Stimulated activated CD4-positive, alpha-beta T cell treated with anti-CD3 and anti-CD28 coated beads, Interleukin-1b, Interleukin-23, amount 100 ng/mL, for 48 hours (primary cell): ENCODE results near the gene FYB2.

Experiments
- DNase-seq: peaks from one replicate; pipeline ENCODE4 v3.0.0-alpha.2; 2020

Gene FYB2

DNA sequence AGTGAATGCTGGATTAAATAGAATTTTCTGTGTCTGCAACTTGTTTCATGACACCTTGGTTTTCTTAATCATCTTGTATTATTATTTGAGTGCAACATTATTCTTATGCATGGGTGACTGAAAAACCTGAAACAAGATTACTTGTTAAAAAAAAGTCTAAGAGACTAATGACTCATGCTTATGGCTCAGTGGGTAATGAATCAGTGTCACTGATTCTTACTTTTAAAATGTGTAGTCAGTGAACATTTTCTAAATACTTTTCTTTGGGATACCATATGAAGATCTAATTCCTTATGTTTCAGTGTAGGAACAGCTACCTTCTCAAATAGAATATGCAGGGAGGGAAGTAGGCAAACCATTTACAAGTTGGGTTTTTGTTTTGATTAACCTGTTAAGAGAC lies 108.6 kb downstream of the FYB2 start:
- no peak for DNase-seq

DNA sequence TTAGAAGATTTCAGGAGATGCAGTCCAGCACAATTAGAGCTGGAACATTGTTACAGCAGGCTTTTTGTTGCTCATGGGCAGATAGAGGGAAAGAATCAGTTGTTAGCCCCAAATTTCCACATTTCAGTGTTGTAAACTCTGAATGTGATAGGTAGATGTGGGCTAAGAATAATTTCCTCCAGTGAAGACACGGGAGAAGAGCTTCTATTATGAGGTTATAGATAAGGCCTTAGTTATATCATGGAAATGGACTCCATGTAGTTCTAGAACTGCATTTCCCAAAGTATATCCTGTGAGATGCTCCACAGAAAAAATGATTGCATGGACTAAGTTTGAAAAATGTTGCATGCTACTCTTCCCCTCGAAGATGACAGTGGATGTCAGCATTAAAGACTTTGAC lies 109.2 kb downstream of the FYB2 start:
- DNase-seq, result no peak

DNA sequence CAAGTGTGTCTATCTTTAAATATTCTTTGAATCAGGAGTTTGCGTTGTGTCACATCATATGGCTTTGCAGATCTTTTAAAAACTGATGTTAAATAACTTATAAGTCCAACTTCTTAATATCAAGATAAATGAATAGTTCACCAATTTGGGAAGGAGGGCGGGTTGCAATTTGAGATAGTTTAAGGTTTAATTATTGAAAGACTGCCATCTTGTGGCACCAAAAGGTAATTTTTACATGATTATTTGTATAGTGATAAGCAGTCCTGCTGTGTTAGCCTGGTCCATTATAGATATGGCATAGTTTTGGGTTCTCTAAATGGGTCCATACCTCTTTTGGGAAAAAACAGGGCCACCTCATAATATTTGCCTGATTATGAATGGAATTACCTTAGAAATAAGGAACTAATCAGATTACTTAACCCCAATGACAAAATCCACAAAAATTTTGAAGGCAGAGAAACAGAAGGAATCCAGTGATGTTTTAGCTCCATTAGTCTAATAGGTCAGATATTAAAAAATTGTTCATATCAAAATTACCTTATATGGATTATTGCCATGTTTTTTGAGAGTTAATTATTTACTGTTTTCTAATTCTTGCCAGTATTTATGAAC lies 109.8 kb downstream of the FYB2 start:
- no peak for DNase-seq

DNA sequence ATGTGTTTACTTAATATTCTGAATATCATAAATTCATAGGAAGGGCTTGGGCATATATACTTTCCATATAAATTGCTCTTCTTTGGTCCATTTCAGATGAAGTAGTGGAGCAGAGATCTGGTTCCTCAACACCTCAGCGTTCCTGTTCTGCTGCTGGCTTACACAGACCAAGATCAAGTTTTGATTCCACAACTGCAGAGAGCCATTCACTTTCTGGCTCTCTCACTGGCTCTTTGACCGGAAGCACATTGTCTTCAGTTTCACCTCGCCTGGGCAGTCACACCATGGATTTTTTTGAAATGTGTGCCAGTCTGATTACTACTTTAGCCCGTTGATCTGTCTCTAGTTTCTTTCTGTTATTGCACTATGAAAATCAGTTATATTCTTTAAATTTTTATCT lies 111.8 kb downstream of the FYB2 start:
- DNase-seq, result no peak

DNA sequence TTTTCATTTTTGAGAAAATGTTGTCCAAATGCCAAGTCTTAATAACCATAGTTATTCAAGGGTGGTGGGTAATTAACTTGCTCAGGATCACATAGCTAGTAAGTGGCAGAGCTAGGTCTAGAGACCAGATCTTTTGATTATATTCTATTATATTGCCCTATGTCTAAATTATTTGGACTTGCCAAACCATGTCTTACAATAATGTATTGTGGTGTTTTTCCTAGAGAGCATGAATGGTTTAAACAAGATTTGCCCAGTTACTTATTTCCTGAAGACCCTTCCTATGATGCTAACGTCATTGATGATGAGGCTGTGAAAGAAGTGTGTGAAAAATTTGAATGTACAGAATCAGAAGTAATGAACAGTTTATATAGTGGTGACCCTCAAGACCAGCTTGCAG lies 115.5 kb downstream of the FYB2 start:
- no peak for DNase-seq

DNA sequence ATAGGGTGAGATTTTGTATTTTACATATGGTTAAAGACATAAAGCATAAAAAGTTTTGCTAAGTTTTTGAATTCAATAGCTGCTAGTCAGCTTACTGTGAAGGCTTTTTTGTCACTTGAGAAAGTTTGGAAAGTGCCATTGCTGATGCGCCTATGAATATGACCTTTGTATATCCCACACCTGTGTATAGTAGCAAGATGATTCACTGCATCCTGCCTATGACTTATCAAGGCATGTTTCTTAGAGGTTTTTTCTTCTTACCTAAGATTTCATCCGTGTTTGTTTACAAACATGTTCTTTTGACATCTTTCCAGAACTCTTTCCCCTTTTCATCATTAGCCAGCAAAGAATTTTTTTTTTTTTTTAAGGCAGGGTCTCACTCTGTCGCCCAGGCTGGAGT lies 122.5 kb downstream of the FYB2 start:
- DNase-seq, result no peak

DNA sequence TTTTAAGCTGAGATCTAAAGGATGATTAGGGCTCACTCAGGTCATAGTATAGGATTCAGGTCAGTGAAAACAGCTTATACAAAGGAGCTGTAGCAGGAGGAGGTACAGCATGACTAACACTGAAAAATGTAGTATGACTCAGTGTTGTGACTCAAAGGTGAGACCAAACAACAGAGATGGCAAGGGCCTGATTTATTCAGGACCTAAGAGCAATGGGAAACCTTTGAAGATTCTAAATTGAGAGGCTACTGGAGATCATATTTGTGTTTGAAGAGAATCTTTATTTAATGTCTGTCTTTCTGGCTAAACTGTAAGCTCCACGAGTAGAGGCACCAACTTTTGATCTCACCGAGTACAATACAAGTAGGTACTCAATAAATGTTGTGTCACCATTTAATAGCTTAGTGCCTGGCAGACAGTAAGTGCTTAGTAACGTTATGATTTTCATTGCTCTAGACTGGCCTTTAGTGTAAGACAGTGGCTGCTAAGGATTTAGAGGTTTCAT lies 130.6 kb downstream of the FYB2 start:
- no peak for DNase-seq

DNA sequence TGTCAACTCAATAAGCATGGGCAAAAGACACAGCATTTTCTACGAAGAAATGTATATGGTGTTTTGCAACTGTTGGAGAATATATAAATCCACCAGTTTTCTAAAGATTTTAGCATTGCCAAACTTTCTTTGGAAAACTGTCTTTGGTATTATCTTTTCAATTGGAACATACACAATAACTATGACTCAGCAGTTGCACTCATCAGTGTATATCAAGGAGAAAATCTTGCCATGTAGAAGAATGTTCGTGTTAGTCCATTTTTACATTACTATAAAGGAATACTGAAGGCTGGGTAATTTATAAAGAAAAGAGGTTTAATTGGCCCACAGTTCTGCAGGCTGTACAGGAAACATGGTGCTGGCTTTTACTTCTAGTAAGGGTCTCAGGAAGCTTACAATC lies 133.0 kb downstream of the FYB2 start:
- DNase-seq, result no peak

DNA sequence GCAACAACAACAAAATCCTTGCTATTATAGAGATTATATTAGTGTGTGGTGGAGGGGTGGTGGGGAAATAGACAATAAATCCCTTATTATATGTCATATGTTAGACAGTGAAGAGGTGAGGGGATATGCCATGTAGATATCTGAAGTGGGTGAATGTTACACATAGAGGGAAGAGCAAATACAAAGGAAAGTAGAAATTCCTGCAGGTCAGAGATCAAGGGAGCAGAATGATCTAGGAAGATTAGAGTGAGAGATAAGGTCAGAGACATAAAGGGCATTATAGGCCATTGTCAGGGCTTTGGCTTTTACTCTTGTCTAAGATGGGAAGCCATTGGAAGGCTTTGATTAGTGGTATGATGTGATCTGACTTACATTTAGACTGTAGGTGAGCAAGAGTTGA lies 135.6 kb downstream of the FYB2 start:
- DNase-seq, result no peak

DNA sequence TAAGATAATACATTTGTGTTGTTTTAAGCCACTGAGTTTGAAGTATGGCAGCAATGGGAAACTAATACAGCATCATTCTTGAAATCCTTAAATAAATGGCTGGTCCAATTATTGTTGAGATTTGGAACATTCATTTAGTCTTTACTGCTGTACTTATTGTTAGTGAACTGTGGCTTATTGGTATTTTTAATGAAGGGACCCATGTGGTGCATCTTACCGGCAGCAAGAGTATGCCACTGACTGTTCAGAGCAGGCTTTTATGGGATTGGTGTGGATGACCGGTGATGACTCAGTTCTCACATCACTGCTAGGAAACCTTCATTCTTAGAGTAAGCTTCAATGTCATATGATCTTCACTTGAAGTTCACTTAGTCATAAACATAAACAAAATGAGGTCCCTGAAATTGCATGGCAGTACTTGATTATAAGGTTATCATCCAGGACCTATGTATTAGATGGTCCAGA lies 142.6 kb downstream of the FYB2 start:
- DNase-seq, result no peak

DNA sequence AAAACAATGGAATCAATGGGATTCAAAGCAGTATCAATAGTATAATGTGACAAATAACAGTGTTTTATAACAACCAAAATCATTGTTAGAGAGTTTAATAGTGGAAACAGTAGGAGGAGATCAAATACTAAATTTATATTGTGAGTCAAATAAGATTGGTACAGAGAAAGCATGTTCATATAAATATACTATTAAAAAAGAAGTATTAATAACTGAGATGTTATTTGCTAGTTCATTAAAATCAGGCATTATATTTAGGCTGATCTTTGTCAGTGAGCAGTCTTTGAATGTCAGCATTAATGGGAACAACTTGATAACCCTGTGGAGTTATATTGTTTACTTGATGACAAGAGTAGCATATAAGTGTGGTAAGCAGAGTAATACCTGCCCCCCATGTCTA lies 143.4 kb downstream of the FYB2 start:
- no peak for DNase-seq

DNA sequence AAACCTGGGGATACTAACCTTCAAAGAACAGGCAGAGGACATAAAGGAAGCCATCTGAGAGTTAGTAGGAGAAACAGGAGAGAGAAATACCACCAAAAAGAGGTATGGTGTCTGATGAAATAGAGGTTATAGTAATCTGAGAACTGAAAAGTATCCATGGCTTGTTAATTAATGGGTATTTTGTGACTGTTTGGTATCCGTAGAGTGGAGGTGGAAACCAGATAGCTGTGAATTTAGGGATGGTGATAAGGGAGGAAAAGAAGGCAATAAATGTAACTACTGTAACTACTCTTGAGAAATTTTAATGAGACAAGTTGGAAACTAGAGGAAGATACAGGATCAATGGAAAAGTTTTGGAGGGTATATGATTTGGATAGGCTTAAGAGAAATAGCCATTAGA lies 146.6 kb downstream of the FYB2 start:
- no peak for DNase-seq

DNA sequence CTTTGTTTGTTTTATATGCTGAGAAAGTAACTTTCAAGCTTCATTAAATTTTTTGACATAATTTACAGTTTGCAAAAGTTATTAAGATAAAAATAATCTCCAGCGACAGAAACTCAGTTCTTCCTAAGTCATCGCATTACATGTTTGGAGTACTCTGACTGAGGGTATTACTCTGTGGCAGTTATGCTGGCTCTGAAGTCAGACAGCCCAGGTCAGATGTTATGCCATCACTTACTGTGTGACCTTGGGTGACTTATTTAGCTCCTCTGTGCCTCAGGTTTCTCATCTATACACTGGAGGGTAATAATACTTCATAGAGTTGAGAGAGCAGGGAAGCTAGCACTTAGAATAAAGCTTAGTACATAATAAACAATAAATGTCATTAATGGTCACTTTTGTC lies 147.7 kb downstream of the FYB2 start:
- DNase-seq, result no peak

DNA sequence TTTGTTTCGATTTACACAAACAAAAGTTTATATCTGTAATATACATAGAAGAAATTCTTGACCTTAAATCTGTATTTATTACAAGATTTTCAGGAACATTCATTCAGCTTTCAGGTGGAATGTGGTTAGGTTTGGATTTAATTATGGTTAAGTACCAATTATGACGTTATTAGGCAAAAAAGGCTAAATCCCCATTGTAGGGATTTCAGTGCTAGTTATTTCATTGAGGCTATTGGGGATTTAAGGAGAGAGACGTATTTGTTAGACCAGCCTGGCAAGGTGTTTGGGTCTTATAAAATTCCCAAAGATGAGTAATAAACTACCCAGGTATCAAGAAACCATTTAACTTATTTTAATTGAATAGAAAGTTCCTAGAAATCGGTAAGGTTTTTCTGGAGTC lies 148.1 kb downstream of the FYB2 start:
- no peak for DNase-seq

DNA sequence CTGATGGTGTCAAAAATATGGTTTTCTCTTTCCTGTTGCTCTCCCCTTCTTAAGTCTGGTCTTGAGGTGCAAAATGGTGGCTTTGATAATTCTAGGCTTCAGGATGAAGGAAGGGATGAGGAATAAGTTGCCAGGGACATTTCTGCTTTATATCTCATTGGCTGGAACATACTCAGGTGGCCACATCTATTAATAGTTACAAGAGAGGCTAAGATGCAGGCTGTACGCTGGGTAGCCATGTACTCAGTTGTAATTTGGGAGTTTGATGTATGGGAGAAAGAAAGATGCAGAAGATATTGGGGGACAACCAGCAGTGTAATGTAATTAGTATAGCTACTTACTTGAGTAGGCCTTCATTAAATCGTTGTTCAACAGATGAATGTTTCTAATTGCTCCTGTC lies 148.9 kb downstream of the FYB2 start:
- DNase-seq, result no peak
